HT-29 (cell line): ENCODE results near the gene PTPRK. TPM values are rescaled to one million over a fixed set of nuclear protein-coding genes. Genes with fewer than 3 reads are reported as not detected.

Experiments
- DNase-seq: peaks from one replicate; pipeline ENCODE4 v3.0.0-alpha.2; 2015; ENCODE audit warnings: low spot score
- total RNA-seq: library from RNA; depleted of rRNA; stranded (reverse); fragments of >200 nt; shearing (Covaris generic); gene quantifications from 2 replicates; pipeline ENCODE4 v1.2.3, GENCODE V29; 2014

The PTPRK gene
- total RNA-seq, 1 experiment from 2014 or later, result 190 TPM

- DNase-seq, result no peak
Observed at GRCh38 chr6:128395188-128395587, 125.2 kb downstream of the PTPRK start.

GRCh38 chr6:128394167-128394566 is 126.2 kb downstream of the PTPRK start:
- DNase-seq, result no peak

- DNase-seq, result no peak
Observed at GRCh38 chr6:128389820-128390534, 130.4 kb downstream of the PTPRK start.

- no peak for DNase-seq
Observed at GRCh38 chr6:128388380-128388779, 132.0 kb downstream of the PTPRK start.

- DNase-seq, result no peak
Observed at GRCh38 chr6:128380891-128381290, 139.5 kb downstream of the PTPRK start.

GRCh38 chr6:128379577-128379976 is 140.8 kb downstream of the PTPRK start:
- DNase-seq, result no peak

- no peak for DNase-seq
Observed at GRCh38 chr6:128376952-128377503, 143.4 kb downstream of the PTPRK start.

GRCh38 chr6:128371136-128371535 is 149.3 kb downstream of the PTPRK start:
- DNase-seq, result no peak

- DNase-seq, result no peak
Observed at GRCh38 chr6:128370072-128370471, 150.3 kb downstream of the PTPRK start.

- DNase-seq, result peak; percentile 55
Observed at GRCh38 chr6:128368213-128368944, 152.0 kb downstream of the PTPRK start.

- DNase-seq, result peak; percentile 61
Observed at GRCh38 chr6:128367437-128367836, 153.0 kb downstream of the PTPRK start.

GRCh38 chr6:128365520-128366160 is 154.8 kb downstream of the PTPRK start:
- peak; percentile 51 for DNase-seq

GRCh38 chr6:128364766-128365519 is 155.5 kb downstream of the PTPRK start:
- peak; percentile 17 for DNase-seq

GRCh38 chr6:128363020-128363813 is 157.2 kb downstream of the PTPRK start:
- no peak for DNase-seq

GRCh38 chr6:128361378-128361777 is 159.0 kb downstream of the PTPRK start:
- no peak for DNase-seq

GRCh38 chr6:128358244-128358776 is 162.1 kb downstream of the PTPRK start:
- no peak for DNase-seq

- no peak for DNase-seq
Observed at GRCh38 chr6:128357392-128358130, 162.8 kb downstream of the PTPRK start.

GRCh38 chr6:128352366-128352765 is 168.0 kb downstream of the PTPRK start:
- DNase-seq, result no peak

GRCh38 chr6:128351255-128351514 is 169.2 kb downstream of the PTPRK start:
- no peak for DNase-seq
